Right lobe of liver (tissue), 6 donors: ENCODE data around the gene DNAI4. TPM values are rescaled to one million over a fixed set of nuclear protein-coding genes. Genes with fewer than 3 reads are reported as not detected.

ENCODE experiments used
- ATAC-seq, 4 donors: fragments of 200-7000 bp; cut with Tn5 transposase; one replicate each; pipeline ENCODE4 v1.9.1; 2020; ENCODE audit warnings: mild to moderate bottlenecking in 4 of 4, moderate library complexity in 4 of 4
- DNase-seq, 3 donors: peaks; one replicate each; pipeline ENCODE4 v3.0.0-alpha.2; 2020
- H3K27ac ChIP-seq, 3 donors: fragments of 200-600 bp; one replicate each; pipeline ENCODE4 v1.8.0; 2022
- H3K27me3 ChIP-seq, 2 donors: fragments of 200-600 bp; one replicate each; pipeline ENCODE4 v1.8.0; 2022
- H3K36me3 ChIP-seq, 4 donors: fragments of 200-600 bp; sonication (generic) in 1 of 4; one replicate each; pipeline versions ENCODE4 v1.5.1 to v1.8.0; 2017 to 2022; ENCODE audit warnings: control low read depth in 1 of 4
- H3K4me1 ChIP-seq, 4 donors: fragments of 200-600 bp; sonication (generic) in 1 of 4; one replicate each; pipeline versions ENCODE4 v1.5.1 to v1.8.0; 2017 to 2022; ENCODE audit warnings: control low read depth in 1 of 4
- H3K4me3 ChIP-seq, 3 donors: fragments of 200-600 bp; one replicate each; pipeline ENCODE4 v1.8.0; 2022
- H3K9me3 ChIP-seq, 4 donors: fragments of 200-600 bp; sonication (generic) in 1 of 4; one replicate each; pipeline versions ENCODE4 v1.5.1 to v1.8.0; 2017 to 2022; ENCODE audit warnings: control low read depth in 1 of 4
- CTCF ChIP-seq, 4 donors: fragments of 200-600 bp in 3 of 4; fragments of 450-650 bp in 1 of 4; IDR thresholded peaks; one replicate each; pipeline versions ENCODE4 v1.5.1 to v1.8.0; 2016 to 2022; ENCODE audit warnings: antibody characterized with exemption in 4 of 4, mild to moderate bottlenecking in 2 of 4
- POLR2A ChIP-seq: fragments of 450-650 bp; IDR thresholded peaks from one replicate; pipeline ENCODE4 v1.6.1; 2017; ENCODE audit warnings: antibody characterized with exemption, mild to moderate bottlenecking
- WGBS: methylation state at CpG from one replicate; pipeline ENCODE4 v1.1.6; 2018; ENCODE audit warnings: low coverage, low lambda C conversion rate; ENCODE audit not compliant: insufficient coverage; ENCODE audit errors: missing lambda C conversion rate; 5-methylcytosine and 5-hydroxymethylcytosine counted together
- intact Hi-C, 2 donors: fragments of 100-400 bp; cut with DNase I; formaldehyde crosslinking; loops; one replicate each; pipeline versions ENCODE4 v1.11.2 to v1.14.1; 2022
- total RNA-seq, 6 experiments: library from RNA; depleted of rRNA in 2 of 6; stranded (reverse); fragments of >200 nt in 2 of 6; fragmentation: NEBNext Ultra II Directional in 3 of 6; extraction: Animal tissue kit (Norgen Biotek cat#: 25700) in 3 of 6; gene quantifications; one replicate each; pipeline versions ENCODE4 v1.1.0 to v1.2.4, GENCODE V29; 2016 to 2023
- donor health status: DM: no; HTN: yes; CAD: no.
- donor health status: DM: no; HTN: no; CAD: no.
- donor health status: DM: no; HTN: no; CAD: no.
- donor health status: DM: no; HTN: yes; CAD: no.
- donor health status: DM: no; HTN: yes; CAD: no.

The DNAI4 gene
- total RNA-seq, 6 experiments from 2014 or later: 0.80 to 3.4 (median 1.4) TPM

- ATAC-seq (no peak), DNase-seq (no peak)
- Histone ChIP-seq H3K27me3 (no peaks in the 10 kb centered on the region), H3K27ac (no peak overlapping the region), H3K4me3 (no peak overlapping the region), H3K4me1 (no peaks in the 10 kb centered on the region), H3K9me3 (no peaks in the 10 kb centered on the region), H3K36me3 (peaks cover 0 to 34% (median 3%) of the 10 kb centered on the region in 4 donors)
- intact Hi-C loops: no loop called here
- no peak for TF ChIP-seq CTCF (IDR thresholded peaks at IDR 0.05)
- TF ChIP-seq POLR2A: no peak
- WGBS: 85% methylated on average over 4 of the region's 4 CpGs
Observed at GRCh38 chr1:66954208-66954607, 29.6 kb upstream of the DNAI4 start.

GRCh38 chr1:66951513-66951912 lies 26.9 kb upstream of the DNAI4 start:
- ATAC-seq (no peak), DNase-seq (no peak)
- Histone ChIP-seq H3K4me3 (no peak overlapping the region), H3K4me1 (no peaks in the 10 kb centered on the region), H3K27ac (no peak overlapping the region), H3K36me3 (peaks cover 0 to 34% (median 6%) of the 10 kb centered on the region in 4 donors), H3K27me3 (no peaks in the 10 kb centered on the region), H3K9me3 (no peaks in the 10 kb centered on the region)
- no peak for TF ChIP-seq POLR2A
- TF ChIP-seq CTCF (IDR thresholded peaks at IDR 0.05): no peak
- intact Hi-C loops: no loop called here
- 95% methylated on average over 6 of the region's 6 CpGs for WGBS

GRCh38 chr1:66947267-66947666 lies 22.6 kb upstream of the DNAI4 start:
- ATAC-seq (peak in 1 of 4 donors; percentile 70), DNase-seq (no peak)
- Histone ChIP-seq H3K36me3 (peaks cover 0 to 31% (median 6%) of the 10 kb centered on the region in 4 donors), H3K9me3 (no peaks in the 10 kb centered on the region), H3K4me1 (peaks cover 0 to 9% (median 3%) of the 10 kb centered on the region in 4 donors), H3K4me3 (no peak overlapping the region), H3K27me3 (no peaks in the 10 kb centered on the region), H3K27ac (no peak overlapping the region)
- WGBS: 70% methylated on average over 1 of the region's 1 CpG
- no peak for TF ChIP-seq POLR2A
- TF ChIP-seq CTCF (IDR thresholded peaks at IDR 0.05): no peak
- intact Hi-C loops: no loop called here

GRCh38 chr1:66945316-66945715 lies 20.7 kb upstream of the DNAI4 start:
- Histone ChIP-seq H3K27ac (no peak overlapping the region), H3K4me3 (no peak overlapping the region), H3K4me1 (peaks cover 0 to 9% (median 3%) of the 10 kb centered on the region in 4 donors), H3K36me3 (peaks cover 0 to 31% (median 6%) of the 10 kb centered on the region in 4 donors), H3K9me3 (no peaks in the 10 kb centered on the region), H3K27me3 (no peaks in the 10 kb centered on the region)
- no peak for TF ChIP-seq CTCF (IDR thresholded peaks at IDR 0.05)
- no peak for TF ChIP-seq POLR2A
- intact Hi-C loops: no loop called here
- ATAC-seq (peak in 1 of 4 donors; percentile 34), DNase-seq (no peak)
- 94% methylated on average over 3 of the region's 3 CpGs for WGBS
